Hepatocyte (in vitro differentiated cells): ENCODE results near the gene PMEPA1.

ENCODE experiments used
- CTCF ChIP-seq: fragments of 200-600 bp; sonication (generic); IDR thresholded peaks from 2 replicates; pipeline ENCODE4 v1.5.1; 2016; ENCODE audit warnings: antibody characterized with exemption, mild to moderate bottlenecking; ENCODE audit not compliant: poor library complexity
- EZH2 ChIP-seq: fragments of 200-600 bp; sonication (generic); IDR thresholded peaks from 2 replicates; pipeline ENCODE4 v1.6.1; 2016; ENCODE audit warnings: antibody characterized with exemption, mild to moderate bottlenecking, borderline replicate concordance

- TF ChIP-seq CTCF (no peak), EZH2 (no peak)
Measured at GRCh38 chr20:57656821-57657534, 52.8 kb downstream of the PMEPA1 start.
